GDM1 (cell line): ENCODE measurements around the gene GPS1.

Source experiments
- DNase-seq: peaks from one replicate; lab custom pipeline; 2025; lab: John Stamatoyannopoulos, UW

The GPS1 gene

GRCh38 chr17:82045936-82046484 lies 5.7 kb upstream of the GPS1 start:
- no peak for DNase-seq

GRCh38 chr17:82046903-82047302 lies 4.8 kb upstream of the GPS1 start:
- no peak for DNase-seq

DNA sequence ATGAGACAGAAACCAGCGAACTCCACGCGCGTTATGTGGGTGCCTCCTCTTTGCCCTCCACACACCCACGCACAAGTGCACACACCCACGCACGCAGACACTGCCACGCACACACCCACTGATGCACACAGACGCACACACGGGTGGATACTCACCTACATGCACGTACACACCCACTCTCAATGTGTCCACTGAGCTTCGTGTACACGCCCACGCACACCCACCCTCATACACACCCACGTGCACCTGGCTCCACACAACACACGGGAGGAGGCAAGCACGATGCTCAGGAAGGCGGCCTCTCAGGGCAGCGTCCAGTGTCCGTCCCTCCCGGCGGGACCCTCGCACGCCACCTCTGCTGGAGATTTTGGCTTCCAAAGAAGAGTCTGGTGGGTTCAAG lies 4.3 kb upstream of the GPS1 start:
- no peak for DNase-seq

DNA sequence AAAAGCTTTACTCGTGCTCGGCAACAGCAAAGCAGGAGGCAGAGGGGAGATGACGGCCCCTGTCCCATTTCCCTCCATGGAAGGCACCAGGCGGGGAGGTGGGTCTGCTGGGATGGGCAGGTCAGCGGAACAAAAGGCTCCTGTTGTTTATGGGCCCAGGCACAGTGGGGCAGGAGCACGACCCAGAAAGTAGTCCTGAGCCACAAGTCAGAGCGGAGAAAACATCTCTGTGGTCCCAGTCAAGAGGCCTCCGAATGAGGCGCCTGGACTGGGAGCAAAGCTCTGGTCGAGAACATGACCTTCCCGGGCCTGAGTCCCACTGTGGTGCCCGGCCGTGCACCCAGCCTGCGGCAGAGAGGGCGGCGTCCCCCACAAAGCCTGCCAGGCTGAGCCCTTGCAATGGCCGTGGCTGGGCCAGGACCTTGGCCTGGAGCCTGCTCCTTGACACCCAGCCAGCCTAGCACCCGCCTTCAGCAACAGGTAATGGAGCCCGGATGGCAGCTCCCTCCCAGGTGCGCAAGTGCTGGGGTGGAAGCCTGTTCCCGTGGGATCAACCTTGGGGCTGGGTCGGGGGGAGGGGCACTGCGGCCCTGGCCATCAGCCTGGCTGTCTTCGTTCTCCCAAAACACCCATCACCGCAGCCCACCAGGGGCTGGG lies 3.7 kb upstream of the GPS1 start:
- DNase-seq: no peak

DNA sequence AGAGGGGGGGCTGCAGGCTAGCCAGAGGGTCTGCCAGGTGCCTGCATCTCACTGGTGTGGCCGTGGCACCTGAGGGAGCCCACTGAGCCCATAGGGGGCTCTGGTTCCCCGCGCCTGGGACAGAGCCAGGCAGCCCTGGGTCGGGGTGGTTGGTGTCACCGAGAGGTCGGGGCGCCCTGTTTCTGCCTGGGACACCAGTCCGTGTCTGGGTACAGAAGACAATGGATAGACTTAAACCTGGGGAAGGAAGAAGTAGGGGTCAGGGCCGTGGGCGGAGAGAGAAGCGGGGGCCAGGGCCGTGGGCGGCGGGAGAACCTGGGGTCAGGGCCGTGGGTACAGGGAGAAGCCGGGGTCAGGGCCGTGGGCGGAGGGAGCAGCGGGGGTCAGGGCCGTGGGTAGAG lies 3.1 kb upstream of the GPS1 start:
- no peak for DNase-seq

- no peak for DNase-seq
Measured at GRCh38 chr17:82049106-82049505, 2.6 kb upstream of the GPS1 start.

GRCh38 chr17:82049521-82049971 lies 2.2 kb upstream of the GPS1 start:
- DNase-seq: no peak

DNA sequence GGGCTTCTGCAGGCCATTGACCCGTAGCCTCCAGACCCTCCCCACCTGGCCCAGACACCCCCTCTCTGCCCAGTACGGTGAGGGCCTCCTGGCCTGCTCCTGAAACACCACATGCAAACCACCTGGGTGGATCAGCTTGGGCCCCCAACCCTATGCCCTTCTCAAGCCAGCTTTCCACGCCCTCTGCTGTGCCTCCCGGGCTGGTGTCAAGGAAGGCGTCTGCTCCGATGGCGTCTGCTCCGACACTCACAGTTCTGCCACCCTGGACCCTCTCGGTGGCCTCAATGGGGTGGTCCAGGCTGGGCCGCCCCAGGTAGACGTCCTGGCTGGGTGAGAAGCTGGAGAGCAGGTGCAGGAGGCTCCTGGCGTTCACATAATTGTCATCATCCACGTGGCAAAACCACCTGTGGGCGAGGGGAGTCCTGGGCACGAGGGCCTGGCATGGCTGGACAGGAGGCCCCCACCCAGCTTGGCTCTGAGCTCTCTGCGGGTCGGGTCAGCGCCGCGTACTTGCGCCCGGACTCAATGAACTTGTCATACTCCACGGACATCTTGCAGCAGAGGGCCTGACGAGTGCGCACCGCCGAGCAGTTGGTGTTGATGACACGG lies 1.4 kb upstream of the GPS1 start:
- DNase-seq: no peak

GRCh38 chr17:82050761-82051641 lies 697 bp upstream of the GPS1 start:
- no peak for DNase-seq

GRCh38 chr17:82052638-82053059 lies 951 bp downstream of the GPS1 start:
- no peak for DNase-seq

- DNase-seq: no peak
Measured at GRCh38 chr17:82053130-82053529, 1.4 kb downstream of the GPS1 start.

DNA sequence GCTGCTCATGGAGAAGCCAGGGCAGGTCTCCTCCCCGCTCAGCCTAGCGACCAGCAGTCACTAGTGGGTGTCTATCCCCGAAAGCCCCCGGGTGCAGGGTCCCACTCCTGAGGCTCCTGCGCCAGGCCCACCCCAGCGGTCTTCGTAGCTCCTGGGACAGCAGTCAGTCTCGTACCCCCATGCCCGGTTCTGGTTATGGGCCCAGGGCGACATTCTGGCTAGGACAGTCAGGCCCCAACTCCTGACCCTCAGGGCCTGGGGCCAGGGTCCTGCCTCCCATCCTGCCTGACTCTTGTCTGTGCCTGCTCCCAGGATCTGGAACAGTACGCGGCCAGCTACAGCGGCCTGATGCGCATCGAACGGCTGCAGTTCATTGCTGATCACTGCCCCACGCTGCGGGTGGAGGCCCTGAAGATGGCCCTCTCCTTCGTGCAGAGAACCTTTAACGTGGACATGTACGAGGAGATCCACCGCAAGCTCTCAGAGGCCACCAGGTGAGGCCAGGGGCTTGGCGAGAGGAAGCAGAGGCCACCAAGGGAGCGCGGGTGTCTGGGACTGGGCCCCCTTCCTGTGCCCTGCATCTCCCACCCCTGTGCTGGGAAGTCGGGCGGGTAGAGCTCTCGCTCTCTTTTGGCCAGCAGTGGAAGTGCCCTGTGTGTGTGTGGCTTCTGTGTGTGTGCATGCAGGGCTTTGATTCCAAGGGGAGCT lies 2.0 kb downstream of the GPS1 start:
- no peak for DNase-seq

DNA sequence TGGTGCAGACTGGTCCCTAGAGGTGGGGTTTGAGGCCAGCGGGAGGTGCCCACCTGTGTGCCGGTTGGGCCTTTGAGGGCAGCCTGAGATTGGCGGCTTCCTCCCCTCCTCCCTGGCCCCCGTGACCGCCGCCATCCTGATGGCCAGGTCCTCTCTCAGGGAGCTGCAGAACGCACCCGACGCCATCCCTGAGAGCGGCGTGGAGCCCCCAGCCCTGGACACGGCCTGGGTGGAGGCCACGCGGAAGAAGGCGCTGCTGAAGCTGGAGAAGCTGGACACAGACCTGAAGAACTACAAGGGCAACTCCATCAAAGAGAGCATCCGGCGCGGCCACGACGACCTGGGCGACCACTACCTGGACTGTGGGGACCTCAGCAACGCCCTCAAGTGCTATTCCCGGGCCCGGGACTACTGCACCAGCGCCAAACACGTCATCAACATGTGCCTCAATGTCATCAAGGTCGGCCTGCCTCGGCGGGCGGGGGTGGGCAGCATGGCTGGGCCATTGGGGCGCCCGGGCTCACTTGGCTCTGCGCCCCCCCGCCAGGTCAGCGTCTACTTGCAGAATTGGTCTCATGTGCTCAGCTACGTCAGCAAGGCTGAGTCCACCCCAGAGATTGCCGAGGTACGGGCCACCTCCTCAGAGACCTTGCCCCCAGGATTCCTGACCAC lies 2.8 kb downstream of the GPS1 start:
- no peak for DNase-seq

GRCh38 chr17:82055023-82055964 lies 3.6 kb downstream of the GPS1 start:
- DNase-seq: no peak

GRCh38 chr17:82055965-82056728 lies 4.4 kb downstream of the GPS1 start:
- no peak for DNase-seq

GRCh38 chr17:82056729-82057621 lies 5.3 kb downstream of the GPS1 start:
- DNase-seq: no peak

GRCh38 chr17:82058230-82058854 lies 6.6 kb downstream of the GPS1 start:
- no peak for DNase-seq

DNA sequence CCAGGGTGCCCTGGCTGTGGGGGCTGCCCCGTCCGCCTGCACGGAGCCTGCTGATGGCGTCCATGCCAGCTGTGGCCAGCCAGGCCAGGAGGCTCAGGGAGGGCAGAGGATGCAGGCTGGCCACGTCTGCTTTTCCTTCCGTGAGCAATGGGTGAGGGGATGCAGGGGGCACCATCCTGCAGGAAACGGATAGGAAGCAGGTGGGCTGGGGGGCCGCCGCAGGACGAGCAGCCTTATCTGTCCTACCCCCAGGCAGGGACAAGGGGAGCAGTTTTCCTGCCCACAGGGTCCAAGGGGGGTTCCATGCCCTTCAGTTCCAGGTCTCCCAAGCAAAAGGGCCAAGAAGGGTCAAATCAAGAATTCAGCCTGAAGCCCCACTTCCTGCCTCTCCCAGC lies 7.2 kb downstream of the GPS1 start:
- DNase-seq: no peak
